ENCODE results near the gene KCNIP1.

GRCh38 chr5:170545313-170545712 lies 41.5 kb downstream of the KCNIP1 start:
- TF ChIP-seq POLR2A (IDR thresholded peaks at IDR 0.05; ENCODE audit: low read length): no peak
- TF ChIP-seq PBX3 (IDR thresholded peaks at IDR 0.05): no peak
- no peak for TF ChIP-seq CTCF (IDR thresholded peaks at IDR 0.05)
- no peak for TF ChIP-seq HEYL (CRISPR knock-in tag; IDR thresholded peaks at IDR 0.05)
- no peak for TF ChIP-seq TP53 (CRISPR knock-in tag; IDR thresholded peaks at IDR 0.05)
- TF ChIP-seq NFE2L2 (conservative IDR thresholded peaks at IDR 0.05; ENCODE audit: low read length): no peak
- no peak for TF ChIP-seq CHD2 (IDR thresholded peaks at IDR 0.05; ENCODE audit: low read length, partially characterized antibody)
- no peak for TF ChIP-seq JUN (IDR thresholded peaks at IDR 0.05)
- TF ChIP-seq NR3C1 (IDR thresholded peaks at IDR 0.05): no peak
- TF ChIP-seq RNF2 (IDR thresholded peaks at IDR 0.05; ENCODE audit: borderline replicate concordance, low read depth): no peak
- no peak for TF ChIP-seq USF2 (IDR thresholded peaks at IDR 0.05)
